KG1 (cell line): ENCODE results near the gene SNX33.
"Not testable (repeated sequence)": the region's sequence is repeated elsewhere in the genome, so short reads cannot be mapped to it uniquely, and the experiment has no call there.

Source experiments
- DNase-seq: peaks from one replicate; lab custom pipeline; 2025; lab: John Stamatoyannopoulos, UW

The SNX33 gene

GRCh38 chr15:75662823-75663519 is 15.3 kb downstream of the SNX33 start:
- DNase-seq, result no peak

- no peak for DNase-seq
These were observed 16.3 kb downstream of the SNX33 start for GRCh38 chr15:75663931-75664421.

GRCh38 chr15:75666823-75667501 is 19.2 kb downstream of the SNX33 start:
- no peak for DNase-seq

- DNase-seq, result no peak
These were observed 21.6 kb downstream of the SNX33 start for GRCh38 chr15:75669191-75669878.

- no peak for DNase-seq
These were observed 22.1 kb downstream of the SNX33 start for GRCh38 chr15:75669879-75670212.

- DNase-seq, result no peak
These were observed 24.3 kb downstream of the SNX33 start for GRCh38 chr15:75671730-75672602.

- DNase-seq, result no peak
These were observed 25.1 kb downstream of the SNX33 start for GRCh38 chr15:75672646-75673425.

GRCh38 chr15:75673426-75674235 is 25.9 kb downstream of the SNX33 start:
- no peak for DNase-seq

- no peak for DNase-seq
These were observed 26.7 kb downstream of the SNX33 start for GRCh38 chr15:75674366-75674765.

- no peak for DNase-seq
These were observed 28.1 kb downstream of the SNX33 start for GRCh38 chr15:75675579-75676404.

- DNase-seq, result no peak
These were observed 29.2 kb downstream of the SNX33 start for GRCh38 chr15:75676688-75677464.

- no peak for DNase-seq
These were observed 30.0 kb downstream of the SNX33 start for GRCh38 chr15:75677465-75678323.

- not testable (repeated sequence) for DNase-seq
These were observed 30.6 kb downstream of the SNX33 start for GRCh38 chr15:75678324-75678690.

GRCh38 chr15:75680007-75680789 is 32.5 kb downstream of the SNX33 start:
- DNase-seq, result no peak

- no peak for DNase-seq
These were observed 34.7 kb downstream of the SNX33 start for GRCh38 chr15:75682181-75683135.
